Breast epithelium (tissue), 4 donors: ENCODE measurements around the gene DR1. TPM values are rescaled to one million over a fixed set of nuclear protein-coding genes. Genes with fewer than 3 reads are reported as not detected.

Source experiments
- DNase-seq, 2 donors: peaks; one replicate each; pipeline ENCODE4 v3.0.0-alpha.2; 2019; ENCODE audit warnings: low spot score in 2 of 2
- H3K27ac ChIP-seq, 2 donors: fragments of 200-600 bp; sonication (generic) in 1 of 2; one replicate each; pipeline ENCODE4 v1.5.1; 2016 to 2019; ENCODE audit warnings: mild to moderate bottlenecking in 1 of 2
- H3K27me3 ChIP-seq, 2 donors: fragments of 200-600 bp; sonication (generic) in 1 of 2; one replicate each; pipeline versions ENCODE4 v1.5.1 to v1.6.0; 2017 to 2019; ENCODE audit warnings: control low read depth in 1 of 2, mild to moderate bottlenecking in 1 of 2
- H3K36me3 ChIP-seq: fragments of 200-600 bp; one replicate; pipeline ENCODE4 v1.5.1; 2019
- H3K4me1 ChIP-seq, 2 donors: fragments of 200-600 bp; sonication (generic); one replicate each; pipeline ENCODE4 v1.5.1; 2016 to 2019; ENCODE audit warnings: control low read depth in 1 of 2
- H3K4me3 ChIP-seq, 3 donors: fragments of 200-600 bp; sonication (generic); 1 replicate in 2 of 3; 2 replicates in 1 of 3; pipeline ENCODE4 v1.5.1; 2016 to 2019; ENCODE audit warnings: mild to moderate bottlenecking in 3 of 3, moderate library complexity in 2 of 3
- H3K9me3 ChIP-seq, 2 donors: fragments of 200-600 bp; sonication (generic) in 1 of 2; one replicate each; pipeline ENCODE4 v1.5.1; 2016 to 2019; ENCODE audit warnings: control low read depth in 1 of 2
- POLR2A ChIP-seq: fragments of 450-650 bp; IDR thresholded peaks from one replicate; pipeline ENCODE4 v1.6.1; 2016; ENCODE audit warnings: antibody characterized with exemption, mild to moderate bottlenecking, moderate library complexity
- POLR2AphosphoS5 ChIP-seq, 3 donors: sonication (generic); formaldehyde crosslinking; IDR thresholded peaks; one replicate each; pipeline ENCODE4 v1.6.1; 2017; ENCODE audit warnings: antibody characterized with exemption in 3 of 3
- intact Hi-C: fragments of 100-400 bp; cut with DNase I; formaldehyde crosslinking; loops from one replicate; pipeline ENCODE4 v1.15.1; 2023; ENCODE audit warnings: low total_unique reads
- total RNA-seq, 3 donors: library from RNA; depleted of rRNA; stranded (reverse); fragments of >200 nt; gene quantifications; one replicate each; pipeline ENCODE4 v1.1.0, GENCODE V29; 2016
- TF ChIP-seq, protein P1 (sequence below), 3 donors: fragments of 450-650 bp; IDR thresholded peaks; one replicate each; pipeline ENCODE4 v1.5.1; 2016 to 2017; ENCODE audit warnings: antibody characterized with exemption in 3 of 3, mild to moderate bottlenecking in 3 of 3, moderate library complexity in 3 of 3

DR1 gene
- total RNA-seq, 3 donors from 2014 or later: 23.6 to 33.1 (median 31.0) TPM

GRCh38 chr1:93322349-93322748 lies 23.4 kb upstream of the DR1 start:
- H3K36me3 ChIP-seq: no peaks in the 10 kb centered on the region
- intact Hi-C loops: no loop called here
- H3K4me3 ChIP-seq: no peak overlapping the region
- TF ChIP-seq POLR2A (no peak), POLR2AphosphoS5 (IDR thresholded peaks at IDR 0.05) (peak in 2 of 3 donors; percentile 53 to 76)
- TF ChIP-seq, protein P1, sequence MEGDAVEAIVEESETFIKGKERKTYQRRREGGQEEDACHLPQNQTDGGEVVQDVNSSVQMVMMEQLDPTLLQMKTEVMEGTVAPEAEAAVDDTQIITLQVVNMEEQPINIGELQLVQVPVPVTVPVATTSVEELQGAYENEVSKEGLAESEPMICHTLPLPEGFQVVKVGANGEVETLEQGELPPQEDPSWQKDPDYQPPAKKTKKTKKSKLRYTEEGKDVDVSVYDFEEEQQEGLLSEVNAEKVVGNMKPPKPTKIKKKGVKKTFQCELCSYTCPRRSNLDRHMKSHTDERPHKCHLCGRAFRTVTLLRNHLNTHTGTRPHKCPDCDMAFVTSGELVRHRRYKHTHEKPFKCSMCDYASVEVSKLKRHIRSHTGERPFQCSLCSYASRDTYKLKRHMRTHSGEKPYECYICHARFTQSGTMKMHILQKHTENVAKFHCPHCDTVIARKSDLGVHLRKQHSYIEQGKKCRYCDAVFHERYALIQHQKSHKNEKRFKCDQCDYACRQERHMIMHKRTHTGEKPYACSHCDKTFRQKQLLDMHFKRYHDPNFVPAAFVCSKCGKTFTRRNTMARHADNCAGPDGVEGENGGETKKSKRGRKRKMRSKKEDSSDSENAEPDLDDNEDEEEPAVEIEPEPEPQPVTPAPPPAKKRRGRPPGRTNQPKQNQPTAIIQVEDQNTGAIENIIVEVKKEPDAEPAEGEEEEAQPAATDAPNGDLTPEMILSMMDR (IDR thresholded peaks at IDR 0.05): no peak
- H3K27me3 ChIP-seq: no peaks in the 10 kb centered on the region
- DNase-seq: peak in 1 of 2 donors; percentile 39
- H3K27ac ChIP-seq: no peak overlapping the region
- H3K9me3 ChIP-seq: no peaks in the 10 kb centered on the region
- H3K4me1 ChIP-seq: peaks cover 0 to 4% of the 10 kb centered on the region in 2 donors

- TF ChIP-seq, protein P1 (IDR thresholded peaks at IDR 0.05): no peak
- TF ChIP-seq POLR2AphosphoS5 (IDR thresholded peaks at IDR 0.05) (no peak), POLR2A (no peak)
- intact Hi-C loops: no loop called here
- H3K36me3 ChIP-seq: no peaks in the 10 kb centered on the region
- no peaks in the 10 kb centered on the region for H3K27me3 ChIP-seq
- peaks cover 0 to 4% of the 10 kb centered on the region in 2 donors for H3K4me1 ChIP-seq
- no peaks in the 10 kb centered on the region for H3K9me3 ChIP-seq
- no peak overlapping the region for H3K27ac ChIP-seq
- DNase-seq: no peak
- no peak overlapping the region for H3K4me3 ChIP-seq
Observed at GRCh38 chr1:93323185-93323820, 22.4 kb upstream of the DR1 start.

DNA sequence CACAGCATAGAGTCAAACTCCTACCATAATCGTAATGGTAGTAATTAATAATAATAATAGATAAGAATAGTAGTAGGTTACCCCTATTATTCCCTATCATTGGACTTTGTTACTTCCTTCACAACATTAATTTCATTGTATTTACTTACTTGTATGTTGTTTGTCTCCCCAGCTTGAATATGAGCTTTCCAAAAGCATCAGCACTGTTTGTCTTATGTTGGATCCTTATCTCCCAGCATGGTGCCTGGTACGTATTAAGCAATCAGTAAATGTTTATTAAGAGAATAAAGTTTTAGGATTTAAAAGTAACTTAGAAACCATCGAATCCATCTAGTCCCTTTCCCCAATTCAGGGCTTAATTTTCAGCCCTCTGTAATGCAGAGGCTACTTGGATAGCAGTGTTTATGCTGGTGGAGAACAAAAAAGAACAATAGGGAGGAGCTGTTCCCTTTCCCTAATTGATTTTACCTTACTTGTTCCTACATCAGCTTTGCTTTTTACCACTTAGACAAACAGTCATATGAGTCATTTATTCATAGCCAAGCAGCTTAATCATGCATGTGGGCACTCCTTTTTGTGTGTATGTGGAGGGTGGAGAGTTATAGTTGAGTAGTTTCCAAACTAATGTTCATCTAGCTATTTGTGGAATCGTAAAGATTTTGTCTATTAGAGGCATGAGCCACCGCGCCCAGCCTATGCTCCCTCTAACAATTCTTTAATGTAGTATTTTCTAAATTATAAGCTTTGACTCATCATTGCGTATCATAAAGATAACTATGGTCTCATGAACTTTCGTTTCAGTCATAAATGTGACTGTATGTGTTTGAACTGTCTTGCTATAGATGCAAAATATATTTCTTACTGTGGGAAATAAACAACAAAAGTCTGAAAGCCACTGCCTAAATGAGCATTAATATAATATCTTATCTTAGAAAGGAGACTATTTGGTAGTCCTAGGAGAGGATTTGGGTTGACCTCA lies 20.9 kb upstream of the DR1 start:
- intact Hi-C loops: no loop called here
- Histone ChIP-seq H3K27me3 (no peaks in the 10 kb centered on the region), H3K4me3 (no peak overlapping the region), H3K36me3 (no peaks in the 10 kb centered on the region), H3K4me1 (peaks cover 0 to 4% of the 10 kb centered on the region in 2 donors), H3K9me3 (no peaks in the 10 kb centered on the region), H3K27ac (no peak overlapping the region)
- DNase-seq: no peak
- TF ChIP-seq, protein P1 (IDR thresholded peaks at IDR 0.05): no peak
- TF ChIP-seq POLR2A (no peak), POLR2AphosphoS5 (IDR thresholded peaks at IDR 0.05) (no peak)

DNA sequence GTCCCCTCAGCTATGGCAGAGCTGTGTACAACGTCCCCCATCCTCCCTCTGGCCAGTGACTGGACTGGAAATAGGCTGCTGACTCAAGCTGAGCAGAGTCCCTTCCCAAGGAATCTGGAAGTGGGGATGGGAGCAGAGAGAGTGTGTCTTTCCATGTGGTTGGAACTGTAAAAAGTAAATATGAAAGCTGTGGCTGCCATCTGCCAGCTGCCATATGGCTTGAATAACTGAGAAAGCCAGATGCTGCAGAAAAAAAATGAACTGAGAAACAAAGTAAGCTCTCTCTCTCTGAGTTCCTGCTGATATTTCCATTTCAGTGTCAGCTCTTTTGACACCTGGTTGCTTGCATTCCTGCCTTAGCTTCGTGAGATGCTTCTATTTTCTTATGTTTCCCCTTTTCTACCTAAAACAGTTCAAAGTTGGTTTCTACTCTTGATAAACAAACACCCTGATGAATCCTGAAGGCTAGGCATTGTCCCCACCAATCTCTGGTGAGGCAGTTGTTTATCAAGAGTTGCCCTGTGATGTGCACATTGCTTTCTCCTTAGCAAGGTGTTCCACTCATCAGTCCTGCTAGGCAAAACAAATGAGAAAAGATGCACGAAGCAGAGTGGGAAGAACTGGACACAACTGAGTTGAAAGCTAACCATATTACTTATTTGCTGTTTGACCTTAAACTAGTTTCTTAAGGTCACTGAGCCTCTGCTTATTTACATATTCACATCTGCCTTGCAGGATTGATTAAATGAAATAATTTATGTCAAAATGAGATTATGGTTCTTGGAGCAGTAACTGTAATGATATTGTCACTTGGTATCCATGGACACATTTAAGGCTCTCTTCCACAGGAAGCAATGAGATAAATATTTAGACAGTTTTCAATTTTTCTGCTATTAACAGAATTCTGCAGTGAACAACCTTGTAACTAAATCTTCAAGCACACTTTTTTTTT lies 16.6 kb upstream of the DR1 start:
- Histone ChIP-seq H3K36me3 (no peaks in the 10 kb centered on the region), H3K27ac (no peak overlapping the region), H3K27me3 (no peaks in the 10 kb centered on the region), H3K9me3 (no peaks in the 10 kb centered on the region), H3K4me1 (no peaks in the 10 kb centered on the region), H3K4me3 (no peak overlapping the region)
- intact Hi-C loops: no loop called here
- no peak for DNase-seq
- TF ChIP-seq, protein P1 (IDR thresholded peaks at IDR 0.05): no peak
- TF ChIP-seq POLR2A: no peak
